Raji (cell line): ENCODE data around the gene RHOBTB1.

Experiments used
- POLR2A ChIP-seq: IDR thresholded peaks from 2 replicates; pipeline ENCODE4 v1.6.1; 2011; ENCODE audit warnings: low read depth, low read length, control low read depth; ENCODE audit not compliant: insufficient read depth

The RHOBTB1 gene

DNA sequence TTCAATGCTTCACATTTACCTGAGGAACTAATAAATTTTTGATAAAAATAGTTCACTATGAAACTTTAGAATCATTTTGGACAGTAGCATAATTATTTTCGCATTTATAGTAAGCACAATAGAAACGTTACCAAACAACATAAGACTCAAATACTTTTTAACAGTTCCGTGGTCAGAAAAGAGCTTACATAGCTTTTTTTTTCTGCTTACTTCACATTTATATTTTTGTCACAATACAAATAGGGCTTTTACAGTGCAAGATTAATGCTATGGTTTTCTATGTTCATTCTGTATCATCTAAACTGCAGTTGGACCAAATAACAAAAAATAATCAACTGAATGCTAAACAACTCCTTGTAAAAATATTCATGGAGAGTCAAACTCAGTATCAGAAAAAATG lies 26.5 kb upstream of the RHOBTB1 start:
- no peak for TF ChIP-seq POLR2A

DNA sequence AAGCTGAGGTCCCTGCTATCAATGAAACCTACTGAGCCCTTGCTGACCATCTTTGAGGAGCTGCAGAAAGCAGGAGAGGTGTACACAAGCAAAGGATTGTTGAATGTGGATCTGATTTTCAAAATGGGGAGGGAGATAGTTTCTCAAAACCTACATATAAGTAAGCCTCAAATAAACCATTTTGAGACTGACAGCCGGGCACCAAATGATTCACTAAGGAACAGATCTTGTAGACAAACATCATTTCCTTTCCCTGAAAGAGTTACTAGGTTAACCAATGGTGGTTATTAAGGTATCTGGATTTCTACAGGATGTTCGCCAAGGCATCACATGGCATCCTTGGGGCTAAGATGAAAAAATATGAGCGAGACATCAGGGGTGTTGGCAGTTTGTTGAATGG lies 24.5 kb upstream of the RHOBTB1 start:
- no peak for TF ChIP-seq POLR2A

- no peak for TF ChIP-seq POLR2A
These were observed 24.0 kb upstream of the RHOBTB1 start for GRCh38 chr10:60967854-60968484.

- no peak for TF ChIP-seq POLR2A
These were observed 23.3 kb upstream of the RHOBTB1 start for GRCh38 chr10:60967260-60967659.

- no peak for TF ChIP-seq POLR2A
These were observed 21.7 kb upstream of the RHOBTB1 start for GRCh38 chr10:60965696-60966095.

DNA sequence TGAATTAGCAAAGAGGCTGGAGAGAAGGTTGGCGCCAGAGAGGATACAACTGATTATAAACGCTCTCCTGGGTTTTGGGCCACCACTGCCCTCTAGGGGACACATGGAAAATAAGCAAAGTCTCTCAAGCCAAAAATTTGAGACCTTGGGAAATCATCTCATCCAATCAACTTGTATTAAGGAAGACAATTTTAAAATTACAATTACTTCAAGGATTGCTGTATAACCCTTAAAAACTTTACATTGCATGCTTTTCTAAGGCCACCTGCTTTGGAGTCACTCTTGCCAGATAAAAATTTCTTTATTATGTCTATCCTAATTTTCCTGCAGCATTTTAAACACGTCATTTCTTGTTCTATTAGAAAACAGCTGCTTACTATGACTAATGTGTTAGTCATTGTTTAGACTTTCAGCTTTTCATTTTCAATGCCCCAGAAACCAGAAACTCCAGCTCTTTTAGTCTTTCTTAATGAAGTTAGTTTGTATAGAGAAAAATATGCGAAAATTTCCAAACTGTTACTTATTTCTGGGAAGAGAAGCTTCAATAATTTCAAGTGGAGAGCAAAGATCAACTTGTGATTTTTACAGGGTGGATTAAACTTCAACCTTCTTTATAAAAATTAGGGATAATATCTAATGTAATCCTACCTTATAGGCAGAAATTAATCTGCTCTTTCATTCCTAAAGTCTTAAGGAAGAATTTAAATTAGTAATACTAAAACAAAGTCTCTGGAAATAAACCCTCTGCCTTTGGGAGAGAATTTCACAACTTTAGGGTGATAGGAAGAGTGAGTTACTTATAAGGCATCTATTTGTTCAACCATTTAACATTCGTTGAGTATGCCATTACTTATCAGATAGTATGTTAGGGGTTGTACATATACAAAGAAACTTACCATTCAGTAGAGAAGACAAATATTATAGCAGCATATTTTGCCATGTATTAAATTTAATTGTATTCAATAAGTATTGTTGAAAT lies 20.6 kb upstream of the RHOBTB1 start:
- no peak for TF ChIP-seq POLR2A

DNA sequence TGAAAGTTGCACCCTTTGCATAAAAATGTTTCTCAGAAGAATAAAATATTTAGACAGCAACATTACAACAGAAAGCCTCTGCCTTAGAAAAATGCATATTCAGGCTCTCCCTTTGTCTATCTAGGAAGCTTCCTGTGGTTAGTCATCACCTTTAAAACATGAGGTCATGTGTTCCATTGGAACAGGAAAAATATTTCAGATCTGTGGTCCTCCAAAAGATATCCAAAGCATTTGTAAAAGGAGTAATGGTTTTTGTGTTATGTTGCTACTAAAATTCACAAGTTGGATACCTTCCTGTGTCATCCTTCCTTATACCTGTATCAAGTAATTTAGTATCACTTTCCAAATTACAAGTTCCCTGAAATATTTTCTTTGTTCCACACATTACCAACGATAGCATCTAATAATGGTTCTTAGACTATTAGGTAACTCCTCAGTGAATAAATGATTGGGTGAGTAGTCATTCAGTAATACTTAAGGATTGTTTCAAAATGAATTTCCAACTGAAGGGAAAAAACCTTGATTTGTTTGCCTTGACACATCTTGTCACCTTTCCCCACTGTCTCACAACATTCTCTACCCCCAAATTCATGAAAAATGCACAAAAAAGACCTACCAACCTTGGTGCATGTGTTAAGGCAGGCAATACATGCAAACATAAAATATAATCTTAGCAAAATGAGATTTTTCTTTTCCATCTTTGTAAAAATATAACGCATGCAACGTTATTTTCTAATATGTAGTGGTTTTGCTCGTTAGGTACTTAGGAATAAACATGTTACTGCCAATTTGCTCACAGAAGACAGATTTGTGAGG lies 19.7 kb upstream of the RHOBTB1 start:
- TF ChIP-seq POLR2A, result no peak

DNA sequence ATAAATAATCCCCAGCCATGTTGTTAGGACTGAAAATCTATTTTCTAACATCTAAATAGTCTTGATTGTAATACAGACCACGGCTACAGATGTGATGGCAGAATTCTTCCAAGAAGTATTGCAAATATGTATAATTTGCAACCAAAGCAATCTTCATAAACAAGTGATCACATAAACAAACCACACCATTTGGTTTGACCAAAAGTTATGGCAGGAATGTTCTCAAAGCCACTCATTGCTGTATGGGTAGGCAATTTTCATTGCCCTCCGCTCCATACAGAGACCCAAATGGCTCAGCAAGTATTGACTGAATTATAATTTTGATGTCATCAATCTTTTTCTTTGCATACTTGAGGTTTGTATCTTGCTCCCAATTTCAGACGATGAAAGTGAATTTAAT lies 19.0 kb upstream of the RHOBTB1 start:
- TF ChIP-seq POLR2A, result no peak

DNA sequence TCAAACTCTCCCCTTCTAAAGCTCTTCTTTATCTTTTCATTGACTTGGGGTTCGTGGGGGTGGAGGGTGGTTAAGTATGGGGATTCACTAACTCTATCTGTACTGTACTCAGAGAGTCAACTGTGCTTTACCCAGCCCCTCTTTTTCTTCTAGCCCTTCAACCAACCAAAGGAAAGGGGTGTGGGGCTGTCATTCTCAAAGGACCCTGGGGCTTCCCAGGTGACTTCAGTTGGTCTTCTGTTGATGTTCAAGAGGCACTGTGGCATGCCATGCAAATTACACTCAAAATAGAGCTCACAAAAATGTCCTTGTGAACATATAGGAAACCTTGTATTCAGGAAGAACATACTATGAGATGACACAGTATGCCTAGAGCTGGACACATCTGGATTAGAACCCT lies 16.9 kb upstream of the RHOBTB1 start:
- TF ChIP-seq POLR2A, result no peak

DNA sequence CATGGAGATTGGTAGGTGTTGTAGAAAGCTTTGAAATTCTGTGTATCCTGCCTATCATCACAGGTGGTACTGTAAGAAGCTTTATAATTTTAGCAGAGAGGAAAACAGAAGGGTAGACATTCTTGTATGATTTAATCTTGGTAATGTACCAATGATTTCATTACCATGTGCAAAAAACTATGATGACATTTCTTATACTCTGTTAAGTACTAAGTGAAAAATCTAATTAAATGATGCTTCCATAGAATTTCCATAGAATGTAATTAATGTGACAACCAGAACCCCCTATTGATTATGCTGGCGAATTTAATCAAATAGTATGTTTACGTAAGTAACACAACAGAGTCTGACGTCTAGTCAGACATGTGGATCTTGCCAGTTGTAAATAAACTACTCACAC lies 16.0 kb upstream of the RHOBTB1 start:
- no peak for TF ChIP-seq POLR2A

- TF ChIP-seq POLR2A, result no peak
These were observed 15.1 kb upstream of the RHOBTB1 start for GRCh38 chr10:60958892-60959601.

DNA sequence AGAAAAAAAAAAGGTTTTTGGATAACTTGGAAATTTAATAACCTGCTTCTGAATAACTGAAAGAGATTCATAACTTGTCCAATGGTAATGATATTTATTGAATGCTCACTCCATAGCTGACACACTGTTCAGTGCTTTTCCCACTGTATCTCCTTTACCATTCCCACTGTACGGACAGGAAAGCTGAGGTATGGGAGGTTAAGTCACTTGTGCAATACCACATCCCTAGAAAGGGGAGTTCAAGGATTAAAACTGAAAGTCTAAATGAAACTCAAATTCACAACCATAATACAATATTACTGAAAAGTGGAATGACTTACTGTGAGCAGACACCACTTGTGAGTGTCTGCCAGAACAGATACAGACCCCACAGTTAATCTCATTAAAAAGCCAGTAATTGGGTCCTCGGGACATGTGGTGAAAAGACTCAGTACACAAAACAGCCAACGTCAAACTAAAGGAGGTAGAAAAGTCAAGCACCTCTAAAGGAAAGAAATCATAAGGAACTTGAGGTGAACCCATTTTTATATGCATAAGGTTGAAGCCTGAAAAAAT lies 13.8 kb upstream of the RHOBTB1 start:
- no peak for TF ChIP-seq POLR2A

DNA sequence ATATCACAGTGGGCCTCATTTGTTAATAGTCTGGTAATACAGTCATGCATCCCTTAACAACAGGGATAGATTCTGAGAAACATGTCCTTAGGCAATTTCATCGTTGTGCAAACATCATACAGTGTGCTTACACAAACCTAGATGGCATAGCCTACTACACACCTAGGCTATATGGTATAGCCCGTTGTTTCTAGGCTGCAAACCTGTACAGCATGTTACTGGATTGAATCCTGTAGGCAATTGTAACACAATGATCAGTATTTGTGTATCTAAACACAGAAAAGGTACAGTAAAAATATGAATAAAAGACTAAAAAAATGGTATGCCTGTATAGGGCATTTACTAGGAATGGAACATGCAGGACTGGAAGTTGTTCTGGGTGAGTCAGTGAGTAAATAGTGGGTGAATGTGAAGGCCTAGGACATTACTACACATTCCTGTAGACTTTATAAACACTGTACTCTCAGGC lies 12.0 kb upstream of the RHOBTB1 start:
- no peak for TF ChIP-seq POLR2A

- no peak for TF ChIP-seq POLR2A
These were observed 11.3 kb upstream of the RHOBTB1 start for GRCh38 chr10:60955316-60955715.

DNA sequence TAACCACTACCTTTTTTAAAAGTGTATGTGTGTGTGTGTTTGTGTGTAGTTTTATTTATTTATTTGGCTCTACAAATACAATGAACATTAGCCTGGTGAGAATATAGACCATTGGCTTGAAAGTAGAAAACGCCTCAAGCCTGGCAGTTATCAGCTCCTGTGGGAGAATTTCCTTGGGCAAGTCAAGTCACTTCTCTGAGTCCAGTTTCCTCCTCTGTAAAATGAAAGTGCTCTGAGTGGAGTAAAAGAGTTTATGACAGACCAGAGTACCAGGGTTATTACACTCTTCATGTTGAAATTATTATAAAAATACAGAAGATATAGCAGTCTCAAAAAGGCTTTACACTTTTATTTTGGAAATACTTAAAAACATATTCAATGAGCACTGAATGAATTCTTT lies 10.1 kb upstream of the RHOBTB1 start:
- no peak for TF ChIP-seq POLR2A

- TF ChIP-seq POLR2A, result no peak
These were observed 9.4 kb upstream of the RHOBTB1 start for GRCh38 chr10:60953420-60953819.
